Upper lobe of left lung (tissue), 4 donors: ENCODE results near the gene BCOR.

ENCODE experiments used
- POLR2A ChIP-seq, 4 donors: fragments of 450-650 bp; IDR thresholded peaks; one replicate each; pipeline ENCODE4 v1.5.1; 2016 to 2017; ENCODE audit warnings: antibody characterized with exemption in 4 of 4, mild to moderate bottlenecking in 2 of 4
- POLR2AphosphoS5 ChIP-seq, 2 donors: sonication (generic); formaldehyde crosslinking; IDR thresholded peaks; one replicate each; pipeline ENCODE4 v1.5.1; 2017; ENCODE audit warnings: antibody characterized with exemption in 2 of 2

GRCh38 chrX:40011322-40012038 is 86.3 kb downstream of the BCOR start:
- TF ChIP-seq POLR2AphosphoS5 (IDR thresholded peaks at IDR 0.05) (no peak), POLR2A (IDR thresholded peaks at IDR 0.05) (no peak)
